Coronary artery (tissue), 2 donors: ENCODE measurements around the gene UBE2L5.
"Not testable (repeated sequence)": the region's sequence is repeated elsewhere in the genome, so short reads cannot be mapped to it uniquely, and the experiment has no call there.

ENCODE experiments used
- DNase-seq: peaks from one replicate; pipeline ENCODE4 v3.0.0-alpha.2; 2017; ENCODE audit warnings: low spot score
- H3K27ac ChIP-seq, 2 donors: fragments of 200-600 bp; sonication (generic); one replicate each; pipeline ENCODE4 v1.5.1; 2016 to 2019
- H3K4me3 ChIP-seq: fragments of 200-600 bp; sonication (generic); 2 replicates; pipeline ENCODE4 v1.5.1; 2016; ENCODE audit warnings: mild to moderate bottlenecking, moderate library complexity
- CTCF ChIP-seq: fragments of 200-600 bp; sonication (generic); IDR thresholded peaks from one replicate; pipeline ENCODE4 v1.5.1; 2019; ENCODE audit warnings: antibody characterized with exemption

The UBE2L5 gene

DNA sequence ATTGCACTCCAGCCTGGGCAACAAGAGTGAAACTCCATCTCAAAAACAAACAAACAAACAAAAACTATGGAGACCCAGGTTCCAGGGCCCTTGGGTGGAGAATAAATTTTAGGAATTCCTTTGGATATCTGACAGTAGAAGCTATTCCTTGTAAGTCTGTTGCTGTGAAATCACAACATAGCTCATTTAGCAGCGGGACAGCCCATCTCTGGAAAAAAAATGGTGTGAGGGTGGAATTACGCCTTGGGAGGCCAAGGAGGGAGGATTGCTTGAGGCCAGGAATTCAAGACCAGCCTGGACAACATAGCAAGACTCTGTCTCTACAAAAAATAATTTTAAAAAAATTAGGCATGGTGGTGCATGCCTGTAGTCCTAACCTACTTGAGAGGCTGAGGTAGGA is 27.8 kb downstream of the UBE2L5 start:
- no peak for DNase-seq
- H3K27ac ChIP-seq, result no peak overlapping the region
- TF ChIP-seq CTCF, result no peak
- H3K4me3 ChIP-seq, result no peak overlapping the region

DNA sequence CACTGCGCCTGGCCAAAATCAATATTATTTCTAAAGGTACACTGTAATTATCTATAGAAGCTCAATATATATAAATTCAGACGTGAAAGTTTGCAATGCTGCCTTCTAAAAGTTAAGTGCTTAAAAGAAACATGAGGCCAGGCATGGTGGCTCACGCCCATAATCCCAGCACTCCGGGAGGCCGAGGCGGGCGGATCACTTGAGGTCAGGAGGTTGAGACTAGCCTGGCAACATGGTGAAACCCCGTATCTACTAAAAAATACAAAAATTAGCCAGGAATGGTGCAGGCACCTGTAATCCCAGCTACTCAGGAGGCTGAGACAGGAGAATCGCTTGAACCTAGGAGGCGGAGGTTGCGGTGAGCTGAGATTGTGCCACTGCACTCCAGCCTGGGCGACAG is 29.2 kb downstream of the UBE2L5 start:
- not testable (repeated sequence) for H3K4me3 ChIP-seq, DNase-seq, H3K27ac ChIP-seq

- DNase-seq, result no peak
- TF ChIP-seq CTCF, result no peak
- H3K4me3 ChIP-seq, result no peak overlapping the region
- no peak overlapping the region for H3K27ac ChIP-seq
Measured at GRCh38 chr13:30453727-30454126, 31.4 kb downstream of the UBE2L5 start.

DNA sequence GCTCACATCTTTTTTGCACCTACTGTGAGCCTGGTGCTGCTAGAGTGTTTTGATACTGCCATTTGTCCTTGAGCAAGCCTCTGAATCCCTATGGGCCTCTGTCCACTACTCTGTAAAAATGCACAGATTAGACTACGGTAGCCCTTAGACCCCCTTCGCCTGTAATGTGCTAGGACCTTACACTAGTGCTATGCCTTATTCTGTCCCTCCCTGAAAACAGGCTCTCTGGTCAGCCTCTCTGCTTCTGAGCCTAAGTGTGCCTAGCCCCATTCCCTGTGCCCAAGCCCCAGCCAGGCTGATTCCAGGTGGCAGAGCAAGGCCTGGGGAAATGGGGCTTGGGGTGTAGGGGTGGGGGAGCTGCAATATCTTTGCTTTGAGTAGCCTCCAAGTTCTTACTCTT is 32.7 kb downstream of the UBE2L5 start:
- DNase-seq, result no peak
- Histone ChIP-seq H3K27ac (no peak overlapping the region), H3K4me3 (no peak overlapping the region)
- TF ChIP-seq CTCF, result no peak

GRCh38 chr13:30456290-30456689 is 34.0 kb downstream of the UBE2L5 start:
- H3K27ac ChIP-seq, result peak overlapping the region in 1 of 2 donors; percentile 42
- DNase-seq, result no peak
- TF ChIP-seq CTCF, result no peak
- no peak overlapping the region for H3K4me3 ChIP-seq

DNA sequence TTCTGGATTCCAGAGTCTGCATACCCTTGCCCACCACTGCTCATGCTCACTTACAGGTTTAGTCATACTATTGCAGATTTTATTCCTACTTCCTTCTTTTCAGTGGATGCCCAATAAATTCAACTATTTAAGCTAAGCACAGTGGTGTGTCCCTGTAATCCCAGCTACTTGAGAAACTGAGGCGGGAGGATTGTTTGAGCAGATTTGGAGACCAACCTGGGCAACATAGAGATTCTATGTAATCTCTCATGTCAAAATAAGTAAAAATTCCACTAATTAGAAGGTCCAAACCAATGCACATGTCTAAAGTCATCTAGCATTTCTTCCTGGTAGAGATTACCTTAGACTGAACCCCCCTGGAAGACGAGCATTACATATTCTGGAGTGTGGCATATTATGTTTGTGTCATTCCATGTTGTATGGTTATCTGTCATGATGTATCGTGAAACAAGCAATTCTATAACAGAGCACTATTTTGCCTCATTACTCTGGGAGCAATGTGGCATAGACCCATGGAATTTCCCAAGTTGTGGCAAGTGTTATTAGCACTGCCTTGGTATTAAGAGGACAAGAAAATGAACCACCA is 35.1 kb downstream of the UBE2L5 start:
- DNase-seq, result no peak
- Histone ChIP-seq H3K27ac (no peak overlapping the region), H3K4me3 (no peak overlapping the region)
- TF ChIP-seq CTCF, result no peak

DNA sequence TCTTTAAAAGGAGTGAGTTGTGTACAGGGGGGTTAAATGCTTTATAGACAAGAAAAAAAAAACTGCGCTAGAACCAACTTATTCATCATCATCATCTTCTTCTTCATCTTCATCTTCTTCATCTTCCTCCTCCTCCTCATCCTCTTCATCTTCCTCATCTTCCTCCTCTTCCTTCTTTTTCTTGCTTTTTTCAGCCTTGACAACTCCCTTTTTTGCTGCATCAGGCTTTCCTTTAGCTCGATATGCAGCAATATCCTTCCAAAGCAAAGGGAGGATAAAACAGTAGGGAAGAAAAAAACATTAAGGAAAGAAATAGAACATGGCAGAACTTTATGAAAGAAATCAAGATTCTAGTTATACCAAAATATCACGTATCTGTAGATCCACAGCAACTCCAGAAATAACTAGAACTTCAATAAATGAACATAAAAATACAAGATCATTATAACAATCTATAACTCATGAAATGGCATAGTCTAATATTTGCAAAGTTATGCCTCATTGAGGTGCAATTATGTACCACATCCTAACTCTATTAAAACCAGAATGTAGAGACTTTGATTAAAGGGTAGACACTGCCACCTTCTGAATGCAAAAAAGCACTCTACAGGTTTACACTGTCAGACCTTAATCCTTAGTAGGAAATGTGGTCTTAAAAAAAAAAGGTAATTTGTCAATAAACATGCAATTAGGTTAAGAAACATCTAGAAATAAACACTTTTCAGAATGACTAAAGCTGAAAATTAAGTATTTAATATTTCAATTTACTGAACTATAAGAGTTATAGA is 39.2 kb downstream of the UBE2L5 start:
- not testable (repeated sequence) for H3K4me3 ChIP-seq

More for the DNA sequence above, 39.2 kb downstream of the UBE2L5 start:
- DNase-seq, result not testable (repeated sequence)
- TF ChIP-seq CTCF, result peak; percentile 15
- H3K27ac ChIP-seq, result peak overlapping the region; percentile 3 to 11
